H1 (cell line): Measurements from ENCODE around the gene SLC12A4. TPM values are rescaled to one million over a fixed set of nuclear protein-coding genes. Genes with fewer than 3 reads are reported as not detected.

Experiments used
- CTCF ChIA-PET: fragments of 300-600 bp; sonication (Branson Sonifier 250); formaldehyde crosslinking; loops from one replicate; lab custom pipeline; 2021; ENCODE audit not compliant: partially characterized antibody; lab: Charles Lee
- POLR2A ChIA-PET: fragments of 300-600 bp; sonication (Branson Sonifier 250); formaldehyde crosslinking; loops from one replicate; lab custom pipeline; 2021; ENCODE audit warnings: inconsistent platforms; ENCODE audit not compliant: partially characterized antibody; lab: Charles Lee
- DNase-seq, 2 experiments: peaks; one replicate each; pipeline versions ENCODE4 v3.0.0 to v3.0.0-alpha.2; 2010 to 2022; ENCODE audit warnings: low spot score in 2 of 2, low read depth in 1 of 2, mixed read lengths in 1 of 2
- FAIRE-seq: peaks from 2 replicates; lab custom pipeline; 2011; peaks lifted over from hg19 to GRCh38; lab: Jason Lieb, UNC
- H2AFZ ChIP-seq: 2 replicates; pipeline ENCODE4 v1.8.1; 2012; ENCODE audit warnings: low read length, inconsistent platforms
- H2AK5ac ChIP-seq: 2 replicates; pipeline ENCODE4 v1.6.1; 2013; ENCODE audit warnings: low read depth, low read length
- H2BK120ac ChIP-seq: replicated peaks from 2 replicates; pipeline ENCODE3; 2013; ENCODE audit warnings: low read depth, low read length, inconsistent platforms
- H2BK12ac ChIP-seq: 2 replicates; pipeline ENCODE4 v1.6.1; 2013; ENCODE audit warnings: low read depth, low read length
- H2BK15ac ChIP-seq: 2 replicates; pipeline ENCODE4 v1.6.1; 2013; ENCODE audit warnings: low read length
- H2BK20ac ChIP-seq: 2 replicates; pipeline ENCODE4 v1.6.1; 2013; ENCODE audit warnings: low read length
- H2BK5ac ChIP-seq: 2 replicates; pipeline ENCODE4 v1.6.1; 2013; ENCODE audit warnings: low read depth, low read length
- H3K14ac ChIP-seq: 2 replicates; pipeline ENCODE4 v1.6.1; 2013; ENCODE audit warnings: inconsistent platforms; ENCODE audit not compliant: insufficient read length
- H3K18ac ChIP-seq: 2 replicates; pipeline ENCODE4 v1.6.1; 2013; ENCODE audit warnings: low read length; ENCODE audit errors: extremely low read depth
- H3K23ac ChIP-seq: 2 replicates; pipeline ENCODE4 v1.6.1; 2013; ENCODE audit warnings: inconsistent platforms; ENCODE audit not compliant: insufficient read length
- H3K23me2 ChIP-seq: 2 replicates; pipeline ENCODE4 v1.6.1; 2013; ENCODE audit warnings: low read depth, low read length
- H3K27ac ChIP-seq: 2 replicates; pipeline ENCODE4 v1.6.1; 2011; ENCODE audit warnings: low read depth, low read length, inconsistent platforms
- H3K27me3 ChIP-seq, 4 experiments: replicated peaks in 1 of 4; 1 replicate in 1 of 4; 2 replicates in 3 of 4; pipeline versions ENCODE4 v1.6.1 to v1.8.1; 2011 to 2013; ENCODE audit warnings: low read length in 3 of 4, mild to moderate bottlenecking in 3 of 4, inconsistent platforms in 2 of 4, mixed read lengths in 2 of 4, moderate library complexity in 1 of 4; ENCODE audit not compliant: control insufficient read depth in 3 of 4, insufficient read depth in 3 of 4; ENCODE audit errors: extremely low read depth in 1 of 4
- H3K36me3 ChIP-seq, 4 experiments: 2 replicates each; pipeline versions ENCODE4 v1.6.1 to v1.8.1; 2011 to 2013; ENCODE audit warnings: mild to moderate bottlenecking in 4 of 4, low read length in 3 of 4, moderate library complexity in 2 of 4, control low read depth in 1 of 4, inconsistent platforms in 1 of 4; ENCODE audit not compliant: insufficient read depth in 4 of 4, control insufficient read depth in 2 of 4
- H3K4ac ChIP-seq: replicated peaks from 2 replicates; pipeline ENCODE3; 2013; ENCODE audit warnings: low read length, low read depth, mixed read lengths, inconsistent platforms; ENCODE audit not compliant: insufficient read length
- H3K4me1 ChIP-seq, 4 experiments: replicated peaks in 1 of 4; 1 replicate in 1 of 4; 2 replicates in 3 of 4; pipeline versions ENCODE4 v1.6.1 to v1.8.1; 2011 to 2013; ENCODE audit warnings: low read length in 3 of 4, inconsistent platforms in 2 of 4, mixed read lengths in 1 of 4; ENCODE audit not compliant: insufficient read depth in 4 of 4, control insufficient read depth in 3 of 4
- H3K4me2 ChIP-seq, 2 experiments: 2 replicates each; pipeline versions ENCODE4 v1.6.1 to v1.8.1; 2011 to 2013; ENCODE audit warnings: low read depth in 2 of 2, low read length in 2 of 2, control low read depth in 1 of 2, inconsistent platforms in 1 of 2, mild to moderate bottlenecking in 1 of 2; ENCODE audit not compliant: insufficient read depth in 1 of 2
- H3K4me3 ChIP-seq, 4 experiments: fragments of 200-600, 300-600 bp in 1 of 4; sonication (generic), shearing (Covaris generic), sonication (Bioruptor Twin) in 1 of 4; 2 replicates each; pipeline versions ENCODE4 v1.5.1 to v1.8.1; 2011 to 2016; ENCODE audit warnings: low read length in 4 of 4, low read depth in 3 of 4, control low read depth in 2 of 4, inconsistent platforms in 2 of 4, mild to moderate bottlenecking in 2 of 4, mixed read lengths in 1 of 4, moderate library complexity in 1 of 4; ENCODE audit not compliant: insufficient read depth in 2 of 4; ENCODE audit errors: extremely low read depth in 1 of 4
- H3K56ac ChIP-seq: replicated peaks from 2 replicates; pipeline ENCODE3; 2013; ENCODE audit warnings: low read depth, mild to moderate bottlenecking, mixed read lengths, low read length, inconsistent platforms; ENCODE audit not compliant: insufficient read length
- H3K79me1 ChIP-seq: 2 replicates; pipeline ENCODE4 v1.6.1; 2013; ENCODE audit warnings: low read depth, low read length, control low read depth
- H3K79me2 ChIP-seq, 2 experiments: 2 replicates each; pipeline versions ENCODE4 v1.6.1 to v1.8.1; 2012 to 2013; ENCODE audit warnings: low read length in 2 of 2, mild to moderate bottlenecking in 2 of 2, inconsistent platforms in 1 of 2; ENCODE audit not compliant: insufficient read depth in 2 of 2, control insufficient read depth in 1 of 2
- H3K9ac ChIP-seq, 4 experiments: replicated peaks in 1 of 4; 1 replicate in 1 of 4; 2 replicates in 3 of 4; pipeline versions ENCODE4 v1.6.1 to v1.8.1; 2011 to 2013; ENCODE audit warnings: low read depth in 3 of 4, low read length in 3 of 4, control low read depth in 2 of 4, mild to moderate bottlenecking in 2 of 4, moderate library complexity in 2 of 4, inconsistent platforms in 1 of 4; ENCODE audit errors: extremely low read depth in 1 of 4
- H3K9me3 ChIP-seq, 2 experiments: 2 replicates each; pipeline versions ENCODE4 v1.6.1 to v1.8.1; 2012 to 2013; ENCODE audit warnings: mild to moderate bottlenecking in 2 of 2, moderate library complexity in 2 of 2, control low read depth in 1 of 2, inconsistent platforms in 1 of 2, low read depth in 1 of 2, low read length in 1 of 2, mixed read lengths in 1 of 2; ENCODE audit not compliant: insufficient read depth in 2 of 2
- H4K20me1 ChIP-seq, 2 experiments: replicated peaks in 1 of 2; 2 replicates each; pipeline versions ENCODE3 to v1.8.1; 2011 to 2013; ENCODE audit warnings: inconsistent platforms in 2 of 2, low read length in 2 of 2, mild to moderate bottlenecking in 1 of 2; ENCODE audit not compliant: insufficient read depth in 2 of 2, control insufficient read depth in 1 of 2
- H4K5ac ChIP-seq: 2 replicates; pipeline ENCODE4 v1.6.1; 2013; ENCODE audit warnings: low read length, low read depth, mixed read lengths, inconsistent platforms; ENCODE audit not compliant: insufficient read length
- H4K8ac ChIP-seq: 2 replicates; pipeline ENCODE4 v1.8.0; 2013; ENCODE audit warnings: mild to moderate bottlenecking, moderate library complexity, low read length, inconsistent platforms; ENCODE audit not compliant: insufficient read depth; ENCODE audit errors: extremely low read depth
- H4K91ac ChIP-seq: replicated peaks from 2 replicates; pipeline ENCODE3; 2013; ENCODE audit warnings: low read length, mixed read lengths, inconsistent platforms; ENCODE audit not compliant: insufficient read length
- HDAC6 ChIP-seq: IDR thresholded peaks from one replicate; pipeline ENCODE4 v1.7.1; 2012; ENCODE audit warnings: low read depth, mild to moderate bottlenecking, inconsistent platforms, low read length, moderate library complexity
- RBBP5 ChIP-seq: IDR thresholded peaks from 2 replicates; pipeline ENCODE4 v1.7.1; 2012; ENCODE audit warnings: low read depth, mild to moderate bottlenecking, inconsistent platforms, low read length, moderate library complexity, borderline replicate concordance
- SAP30 ChIP-seq: fragments of 300-600 bp; sonication (generic); IDR thresholded peaks from 2 replicates; pipeline ENCODE4 v1.7.1; 2012; ENCODE audit warnings: low read length, moderate library complexity, mild to moderate bottlenecking, inconsistent platforms; ENCODE audit not compliant: insufficient read depth, insufficient replicate concordance
- ZNF274 ChIP-seq: IDR thresholded peaks from 2 replicates; pipeline ENCODE4 v1.7.0; 2012; ENCODE audit warnings: low read length, borderline replicate concordance; ENCODE audit errors: extremely low read depth
- WGBS, 2 experiments: shearing (Covaris generic) in 1 of 2; methylation state at CpG; one replicate each; pipeline versions ENCODE4 v1.1.6 to v1.1.7; 2013 to 2015; ENCODE audit warnings: low lambda C conversion rate in 2 of 2, mixed read lengths in 2 of 2, inconsistent platforms in 1 of 2, low coverage in 1 of 2, missing lambda C conversion rate in 1 of 2; ENCODE audit not compliant: insufficient replicate concordance in 2 of 2, insufficient coverage in 1 of 2, insufficient read length in 1 of 2; ENCODE audit errors: extremely low coverage in 1 of 2, missing lambda C conversion rate in 1 of 2; 5-methylcytosine and 5-hydroxymethylcytosine counted together
- polyA plus RNA-seq, 7 experiments: library from polyadenylated mRNA; depleted of rRNA in 3 of 7; stranded (reverse) in 5 of 7; unstranded in 2 of 7; fragments of >200 nt in 5 of 7; fragments of 200-250 nt in 2 of 7; gene quantifications; 1 replicate in 5 of 7; 2 replicates in 1 of 7; 4 replicates in 1 of 7; pipeline versions ENCODE4 v1.2.1 to v1.2.3, GENCODE V29; 2011 to 2013; ENCODE audit warnings: missing spikeins in 2 of 7, mixed read lengths in 2 of 7
- total RNA-seq: library from RNA; stranded (reverse); fragmentation: NEBNext Ultra II Directional; extraction: Animal tissue kit (Norgen Biotek cat#: 25700); gene quantifications from 2 replicates; pipeline ENCODE4 v1.2.1, GENCODE V29; 2021

Gene SLC12A4
- total and polyA plus RNA-seq, 2 of the 8 experiments (the other 6 are each of a cell fraction or from before 2014, with no cell fraction given) = 41.3 to 49.3 TPM

- Histone ChIP-seq H3K9ac (no peak overlapping the region), H4K5ac (no peak overlapping the region), H4K20me1 (peaks cover 4 to 9% of the 10 kb centered on the region in 2 experiments), H2BK20ac (no peak overlapping the region), H3K79me1 (peaks cover 10% of the 10 kb centered on the region), H2AFZ (no peak overlapping the region), H3K18ac (no peak overlapping the region), H2BK12ac (no peak overlapping the region), H3K4ac (no peak overlapping the region), H3K27ac (no peak overlapping the region), H2AK5ac (0 out of 2 replicates have a peak overlapping the region, but pooled peaks have one; percentile 13), H4K8ac (no peak overlapping the region), H2BK5ac (no peak overlapping the region; the same call in 1 of the 2 replicates), H3K23me2 (no peaks in the 10 kb centered on the region), H3K23ac (no peak overlapping the region), H3K4me1 (peaks cover 0 to 10% (median 4%) of the 10 kb centered on the region in 4 experiments; a peak in 6 of 7 replicates), H3K27me3 (no peaks in the 10 kb centered on the region), H3K36me3 (no peaks in the 10 kb centered on the region; a peak in 1 of 8 replicates), H3K56ac (no peak overlapping the region), H4K91ac (no peak overlapping the region), H3K14ac (no peak overlapping the region), H2BK15ac (no peak overlapping the region), H3K9me3 (no peaks in the 10 kb centered on the region), H3K4me2 (no peak overlapping the region), H3K4me3 (no peak overlapping the region), H3K79me2 (no peaks in the 10 kb centered on the region; a peak in 1 of 4 replicates), H2BK120ac (no peak overlapping the region)
- ChIA-PET CTCF (interaction anchor here (0.7 to 4.1 kb wide), 8 partner anchors 10 to 220 kb away, joined by 3 to 39 read pairs (median 4); partner anchors contain the start of gene NRN1L), POLR2A (interaction anchor here (1.0 to 2.0 kb wide), 6 partner anchors 19 to 144 kb away, joined by 3 to 9 read pairs (median 4); partner anchors contain the start of genes PSKH1 and PSMB10)
- WGBS, 2 experiments = 98% methylated on average over 7 of the region's 7 CpGs; no CpG with 5 or more reads in 1 of the 2 experiments
- FAIRE-seq (no peak), DNase-seq (no peak)
- TF ChIP-seq ZNF274 (no peak), RBBP5 (no peak), HDAC6 (no peak), SAP30 (no peak)
These were observed 52.4 kb downstream of the SLC12A4 start for GRCh38 chr16:67915831-67916723.
